ENCODE results near the gene ADGRG3.

GRCh38 chr16:57647136-57647875 lies 20.8 kb upstream of the ADGRG3 start:
- TF ChIP-seq, protein P1, sequence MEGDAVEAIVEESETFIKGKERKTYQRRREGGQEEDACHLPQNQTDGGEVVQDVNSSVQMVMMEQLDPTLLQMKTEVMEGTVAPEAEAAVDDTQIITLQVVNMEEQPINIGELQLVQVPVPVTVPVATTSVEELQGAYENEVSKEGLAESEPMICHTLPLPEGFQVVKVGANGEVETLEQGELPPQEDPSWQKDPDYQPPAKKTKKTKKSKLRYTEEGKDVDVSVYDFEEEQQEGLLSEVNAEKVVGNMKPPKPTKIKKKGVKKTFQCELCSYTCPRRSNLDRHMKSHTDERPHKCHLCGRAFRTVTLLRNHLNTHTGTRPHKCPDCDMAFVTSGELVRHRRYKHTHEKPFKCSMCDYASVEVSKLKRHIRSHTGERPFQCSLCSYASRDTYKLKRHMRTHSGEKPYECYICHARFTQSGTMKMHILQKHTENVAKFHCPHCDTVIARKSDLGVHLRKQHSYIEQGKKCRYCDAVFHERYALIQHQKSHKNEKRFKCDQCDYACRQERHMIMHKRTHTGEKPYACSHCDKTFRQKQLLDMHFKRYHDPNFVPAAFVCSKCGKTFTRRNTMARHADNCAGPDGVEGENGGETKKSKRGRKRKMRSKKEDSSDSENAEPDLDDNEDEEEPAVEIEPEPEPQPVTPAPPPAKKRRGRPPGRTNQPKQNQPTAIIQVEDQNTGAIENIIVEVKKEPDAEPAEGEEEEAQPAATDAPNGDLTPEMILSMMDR (IDR thresholded peaks at IDR 0.05) = no peak
- no peak for TF ChIP-seq POLR2AphosphoS5 (IDR thresholded peaks at IDR 0.05)
- TF ChIP-seq EP300 (IDR thresholded peaks at IDR 0.05) = no peak

Measured in stomach (tissue), 4 donors.